GM12891 (cell line): ENCODE data around the gene FAM174B.

Source experiments
- PAX5 ChIP-seq: IDR thresholded peaks from 2 replicates; pipeline ENCODE4 v1.6.1; 2011; ENCODE audit warnings: low read length, moderate library complexity, mild to moderate bottlenecking; ENCODE audit not compliant: insufficient read depth, severe bottlenecking
- POLR2A ChIP-seq: IDR thresholded peaks from 2 replicates; pipeline ENCODE4 v1.6.1; 2011; ENCODE audit warnings: low read depth, low read length, control low read depth
- POLR2AphosphoS5 ChIP-seq: IDR thresholded peaks from 2 replicates; pipeline ENCODE4 v1.6.1; 2011; ENCODE audit warnings: low read depth, low read length, control low read depth
- POU2F2 ChIP-seq: IDR thresholded peaks from 2 replicates; pipeline ENCODE4 v1.6.1; 2011; ENCODE audit warnings: low read depth, mild to moderate bottlenecking, control low read depth, low read length, moderate library complexity
- SPI1 ChIP-seq: IDR thresholded peaks from 2 replicates; pipeline ENCODE4 v1.6.1; 2011; ENCODE audit warnings: low read depth, low read length, control low read depth
- TAF1 ChIP-seq: IDR thresholded peaks from 2 replicates; pipeline ENCODE4 v1.6.1; 2011; ENCODE audit warnings: low read depth, low read length, control low read depth

- TF ChIP-seq POLR2A, result no peak
- TF ChIP-seq PAX5, result no peak
- no peak for TF ChIP-seq SPI1
- no peak for TF ChIP-seq POLR2AphosphoS5
- TF ChIP-seq TAF1, result no peak
- no peak for TF ChIP-seq POU2F2
These were observed 3.0 kb downstream of the FAM174B start for GRCh38 chr15:92652576-92652966.
